HG03097 (cell line): ENCODE results near the gene NT5E.
"Not testable (repeated sequence)": the region's sequence is repeated elsewhere in the genome, so short reads cannot be mapped to it uniquely, and the experiment has no call there.

Experiments
- ATAC-seq: cut with Tn5 transposase; IDR thresholded peaks from one replicate; pipeline ENCODE4 v1.9.1; 2021; ENCODE audit not compliant: unreplicated experiment, low FRiP score

The NT5E gene

DNA sequence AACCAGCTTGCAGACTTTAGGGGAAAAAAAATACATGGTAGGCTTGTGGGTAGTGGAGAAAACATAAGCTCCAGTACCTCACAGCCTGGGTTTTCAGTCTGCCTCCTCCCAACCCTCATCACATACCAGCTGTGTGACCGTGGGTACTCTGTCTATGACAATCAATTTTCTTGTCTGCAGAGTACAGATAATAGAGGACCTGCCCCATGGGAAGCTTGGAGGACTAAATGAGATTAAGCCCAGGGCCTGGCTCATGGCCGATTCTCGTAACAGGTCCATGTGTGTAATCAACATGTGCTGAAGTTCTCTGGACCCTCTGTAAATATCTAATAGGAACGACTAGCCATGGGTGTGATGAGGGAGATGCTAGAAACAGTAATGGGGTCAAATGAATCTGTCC, 34.0 kb downstream of the NT5E start:
- no peak for ATAC-seq

DNA sequence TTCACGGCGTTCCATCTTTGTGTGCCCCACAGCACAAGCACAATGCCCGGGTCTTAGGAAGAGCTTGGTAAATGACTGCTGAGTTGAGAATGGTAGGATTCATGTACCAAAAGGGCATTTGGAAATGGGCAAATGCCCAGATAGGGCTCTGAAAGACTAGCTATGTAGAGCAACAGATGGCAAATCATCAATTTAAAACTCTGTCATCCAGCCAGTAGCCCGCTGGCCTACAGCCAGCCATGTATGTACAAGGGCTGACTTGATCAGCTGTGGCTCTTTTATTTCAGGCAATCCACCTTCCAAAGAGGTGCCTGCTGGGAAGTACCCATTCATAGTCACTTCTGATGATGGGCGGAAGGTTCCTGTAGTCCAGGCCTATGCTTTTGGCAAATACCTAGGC, 35.1 kb downstream of the NT5E start:
- ATAC-seq: no peak

DNA sequence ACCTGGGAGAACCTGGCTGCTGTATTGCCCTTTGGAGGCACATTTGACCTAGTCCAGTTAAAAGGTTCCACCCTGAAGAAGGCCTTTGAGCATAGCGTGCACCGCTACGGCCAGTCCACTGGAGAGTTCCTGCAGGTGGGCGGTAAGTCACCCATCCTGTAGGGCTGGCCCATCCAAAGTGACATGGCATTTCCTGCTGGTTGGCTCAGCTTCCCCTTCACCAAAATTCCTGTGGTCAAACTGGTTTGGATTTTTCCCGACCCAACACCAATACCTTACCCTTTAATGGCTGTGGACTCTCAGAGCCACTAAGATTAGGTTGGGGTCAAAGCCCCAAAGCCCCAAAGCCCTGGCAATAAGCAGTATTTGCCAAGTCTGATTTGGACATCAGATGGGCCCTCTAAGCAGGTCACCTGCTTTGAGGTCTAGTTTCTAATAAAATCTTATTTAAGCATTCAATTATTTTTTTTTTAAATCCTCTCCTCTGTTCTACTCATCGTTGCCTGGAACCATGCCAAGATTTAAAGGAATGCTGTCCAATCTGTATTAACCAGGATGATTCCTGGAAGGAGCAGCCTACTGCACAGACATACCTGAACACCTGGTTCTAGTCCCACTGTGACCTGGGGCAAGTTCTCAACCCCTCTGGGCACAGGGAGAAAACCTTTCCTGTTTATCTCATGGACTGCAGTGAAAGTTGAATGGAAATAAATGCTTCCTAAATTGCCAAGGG, 40.8 kb downstream of the NT5E start:
- ATAC-seq: no peak

DNA sequence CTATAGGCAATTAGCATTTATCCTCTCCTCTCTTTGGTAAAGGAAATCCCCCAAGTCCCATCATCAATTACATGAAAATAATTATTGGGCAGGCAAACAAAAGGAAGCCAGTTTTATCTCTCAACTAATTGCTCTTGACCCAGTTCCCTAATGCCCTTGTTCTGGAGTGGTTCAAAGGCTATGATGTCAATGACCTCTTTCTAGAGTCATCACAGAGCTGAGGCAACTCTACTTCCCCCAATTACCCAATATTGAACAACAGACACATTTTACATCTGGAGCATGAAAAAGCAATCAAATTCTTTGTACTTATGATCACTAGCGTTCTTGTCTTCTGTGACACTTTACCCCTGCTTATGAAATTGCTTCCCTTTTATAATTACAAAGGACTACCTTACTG, 43.5 kb downstream of the NT5E start:
- ATAC-seq: no peak

DNA sequence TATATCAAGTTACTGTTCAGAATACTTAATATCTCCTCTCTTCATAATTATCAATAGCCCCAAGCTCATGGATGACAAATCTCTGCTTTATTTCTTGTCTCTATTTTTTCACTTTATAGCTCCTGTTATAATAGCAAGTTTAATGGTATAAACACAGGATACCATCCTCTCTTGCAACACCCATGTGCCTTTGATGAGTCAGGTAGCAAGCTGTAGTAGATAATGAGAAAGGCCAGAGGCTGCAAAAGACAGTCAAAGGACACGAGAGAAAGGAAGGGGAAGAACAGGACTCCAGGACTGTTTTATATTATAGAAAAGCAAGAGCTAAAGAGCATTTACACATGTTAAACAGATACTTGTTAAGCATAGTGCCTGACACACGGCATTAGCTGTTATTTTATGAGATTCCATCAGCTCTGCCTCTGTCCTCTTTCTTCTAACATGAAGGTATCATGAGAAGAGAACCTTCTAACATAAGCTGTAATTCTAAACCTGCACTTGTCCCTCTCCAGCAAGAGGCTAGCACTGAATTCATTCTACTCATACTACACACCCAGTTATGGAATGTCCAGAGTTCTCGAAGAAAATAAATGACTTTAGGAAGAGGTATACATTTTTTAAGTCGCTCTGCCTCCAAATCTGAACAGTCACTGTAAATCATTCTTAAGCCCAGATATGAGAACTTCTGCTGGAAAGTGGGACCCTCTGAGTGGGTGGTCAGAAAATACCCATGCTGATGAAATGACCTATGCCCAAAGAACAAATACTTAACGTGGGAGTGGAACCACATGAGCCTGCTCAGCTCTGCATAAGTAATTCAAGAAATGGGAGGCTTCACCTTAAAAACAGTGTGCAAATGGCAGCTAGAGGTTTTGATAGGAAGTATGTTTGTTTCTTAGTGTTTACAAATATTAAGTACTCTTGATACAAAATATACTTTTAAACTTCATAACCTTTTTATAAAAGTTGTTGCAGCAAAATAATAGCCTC, 45.0 kb downstream of the NT5E start:
- ATAC-seq: no peak

DNA sequence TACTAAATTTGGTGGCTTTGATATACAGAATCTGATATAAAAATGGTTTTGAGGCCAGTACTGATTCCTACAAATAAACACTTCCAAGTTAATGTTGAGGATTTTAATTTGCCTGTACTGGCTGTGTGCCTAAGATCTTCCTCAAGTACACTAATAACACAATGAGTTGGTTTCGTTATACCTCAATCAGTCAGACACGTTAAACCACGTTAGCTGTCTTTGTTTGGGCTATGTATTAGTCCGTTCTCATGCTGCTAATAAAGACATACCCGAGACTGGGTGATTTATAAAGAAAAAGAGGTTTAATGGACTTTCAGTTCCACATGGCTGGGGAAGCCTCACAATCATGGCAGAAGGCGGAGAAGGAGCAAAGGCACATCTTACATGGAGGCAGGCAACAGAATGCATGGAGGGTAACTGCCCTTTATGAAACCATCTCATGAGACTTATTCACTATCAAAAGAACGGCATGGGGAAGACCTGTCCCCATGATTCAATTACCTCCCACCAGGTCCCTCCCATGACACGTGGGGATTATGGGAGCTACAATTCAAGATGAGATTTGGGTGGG, 46.2 kb downstream of the NT5E start:
- no peak for ATAC-seq

DNA sequence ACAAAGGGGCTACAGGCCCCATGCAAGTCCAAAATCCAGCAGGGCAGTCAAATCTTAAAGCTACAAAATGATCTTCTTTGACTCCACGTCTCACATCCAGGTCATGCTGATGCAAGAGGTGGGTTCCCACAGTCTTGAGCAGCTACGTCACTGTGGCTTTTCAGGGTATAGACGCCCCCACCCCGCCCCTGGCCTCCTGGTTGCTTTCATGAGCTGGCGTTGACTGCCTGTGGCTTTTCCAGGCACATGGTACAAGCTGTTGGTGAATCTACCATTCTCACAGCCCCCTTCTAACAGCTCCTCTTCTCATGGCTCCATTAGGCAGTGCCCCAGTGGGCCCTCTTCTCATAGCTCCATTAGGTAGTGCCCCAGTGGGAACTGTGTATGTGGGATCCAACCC, 47.0 kb downstream of the NT5E start:
- no peak for ATAC-seq

DNA sequence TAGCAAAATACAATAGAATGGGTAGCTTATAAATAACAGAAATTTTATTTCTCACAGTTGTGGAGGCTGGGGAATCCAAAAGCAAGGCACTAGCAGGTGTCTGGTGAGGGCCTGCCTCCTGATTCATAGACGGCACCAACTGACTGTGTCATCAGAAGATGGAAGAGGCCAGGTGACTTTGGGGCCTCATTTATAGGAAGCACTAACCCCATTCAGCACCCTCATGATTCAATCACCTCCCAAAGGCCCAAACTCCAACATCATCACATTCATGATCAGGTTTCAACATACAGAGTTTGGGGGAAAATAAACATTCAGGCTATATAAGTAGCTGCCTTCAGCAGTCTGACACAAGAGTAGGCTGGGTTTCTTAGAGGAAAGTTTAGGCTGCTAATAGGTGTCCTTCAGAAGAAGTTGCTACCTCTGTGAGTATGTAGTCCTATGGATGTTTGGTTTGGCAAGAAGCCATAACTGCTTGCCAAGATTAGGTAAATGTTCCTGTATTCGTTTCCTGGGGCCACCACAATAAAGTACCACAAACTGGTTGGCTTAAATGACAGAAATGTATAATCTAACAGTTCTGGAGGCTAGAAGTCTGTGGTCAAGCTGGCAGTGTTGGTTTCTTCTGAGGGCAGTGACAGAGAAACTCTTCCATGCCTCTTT, 48.8 kb downstream of the NT5E start:
- ATAC-seq: no peak

DNA sequence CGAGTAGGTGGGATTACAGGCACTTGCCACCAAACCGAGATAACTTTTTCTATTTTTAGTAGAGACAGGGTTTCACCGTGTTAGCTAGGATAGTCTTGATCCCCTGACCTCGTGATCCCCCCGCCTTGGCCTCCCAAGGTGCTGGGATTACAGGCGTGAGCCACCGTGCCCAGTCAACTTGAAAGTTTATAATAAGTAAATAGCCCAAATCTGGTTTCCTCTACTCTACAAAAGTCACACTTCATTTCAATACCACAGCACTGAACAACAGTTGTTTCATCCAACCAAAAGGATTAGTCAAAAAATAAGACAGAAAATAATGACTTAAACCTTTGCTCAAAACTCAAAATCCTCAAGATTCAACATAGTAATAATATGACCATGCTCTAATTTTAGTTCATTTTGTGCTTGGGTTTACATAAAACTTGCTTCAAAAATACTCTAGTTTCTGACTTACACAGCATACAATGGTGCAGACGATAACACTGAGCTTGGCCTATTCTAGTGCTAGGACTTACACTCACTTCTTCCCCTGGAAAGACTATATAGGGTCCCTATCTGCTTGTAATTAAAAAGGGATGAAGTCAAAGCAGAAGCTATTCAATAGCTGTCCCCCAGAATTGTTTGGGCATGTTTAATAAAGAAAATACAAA, 56.7 kb downstream of the NT5E start:
- ATAC-seq: no peak

DNA sequence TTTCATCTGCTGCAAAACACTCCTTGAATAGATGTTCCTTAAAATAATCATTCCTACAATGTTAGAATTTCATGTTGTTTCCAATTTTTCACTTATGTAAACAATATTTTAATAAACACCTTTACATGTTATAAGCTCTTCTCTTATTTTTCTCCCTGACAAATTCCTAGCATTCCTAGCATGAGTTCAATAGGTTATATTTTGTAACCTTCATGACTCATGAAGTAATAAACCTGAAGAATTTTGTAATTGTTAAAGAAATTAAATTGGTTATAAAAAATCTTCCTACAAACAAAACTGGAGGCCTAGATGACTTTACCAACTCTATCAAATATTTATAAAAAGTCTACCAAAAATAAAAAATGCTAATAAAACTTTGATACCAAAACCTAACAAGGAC, 66.3 kb downstream of the NT5E start:
- no peak for ATAC-seq

DNA sequence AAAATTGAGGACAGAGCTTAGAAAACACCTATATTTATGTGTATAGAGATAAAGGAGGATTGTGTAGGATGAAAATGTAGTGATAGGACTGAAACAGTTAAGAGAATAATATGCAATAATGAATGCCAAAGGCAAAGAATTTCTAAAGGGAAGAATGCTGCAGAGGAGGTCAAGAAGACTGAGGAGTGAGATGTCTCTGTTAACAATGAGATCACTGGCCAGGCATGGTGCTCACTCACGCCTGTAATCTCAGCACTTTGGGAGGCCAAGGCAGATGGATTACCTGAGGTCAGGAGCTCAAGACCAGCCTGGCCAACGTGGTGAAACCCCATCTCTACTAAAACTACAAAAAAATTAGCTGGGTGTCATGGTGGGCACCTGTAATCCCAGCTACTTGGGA, 74.4 kb downstream of the NT5E start:
- not testable (repeated sequence) for ATAC-seq

DNA sequence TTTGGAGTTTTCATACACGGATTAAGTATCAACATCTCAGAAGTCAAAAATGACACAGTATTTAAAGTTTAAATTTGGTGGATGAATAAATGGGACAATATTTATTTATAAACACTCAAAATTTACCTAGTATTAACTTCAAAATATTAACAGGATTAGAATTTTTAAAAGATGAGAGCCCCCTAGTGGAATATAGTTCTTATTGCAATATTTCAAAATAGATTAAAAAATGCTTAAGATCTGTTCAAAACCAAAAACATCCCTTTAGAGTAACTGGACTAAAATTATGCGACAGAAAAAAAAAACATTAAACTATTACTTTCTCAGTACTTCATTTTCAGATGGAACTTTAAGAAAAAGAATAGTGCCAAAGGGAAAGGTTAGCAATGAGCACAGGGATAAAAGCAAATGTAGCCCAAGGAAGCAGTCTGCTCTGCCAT, 87.2 kb downstream of the NT5E start:
- no peak for ATAC-seq

DNA sequence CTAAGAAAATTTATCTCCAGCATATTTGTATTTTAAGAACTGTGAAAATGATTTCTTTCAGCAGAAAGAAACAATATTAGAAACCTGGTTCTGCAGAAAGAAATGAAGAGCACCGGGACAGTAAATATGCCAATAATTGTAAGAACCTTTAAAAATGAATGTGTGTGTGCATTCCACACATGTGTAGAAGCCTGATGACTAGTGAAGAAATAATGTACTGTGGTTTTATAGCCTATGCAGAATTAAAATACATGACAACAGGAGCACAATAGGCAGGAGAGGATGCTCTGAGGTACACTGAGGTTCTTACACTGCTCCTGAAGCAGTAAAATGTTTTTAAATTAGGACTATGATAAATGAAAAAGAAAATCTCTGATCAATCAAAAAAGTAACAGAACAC, 94.9 kb downstream of the NT5E start:
- ATAC-seq: no peak
